HepG2 (cell line): ENCODE measurements around the gene SEMA7A. TPM values are rescaled to one million over a fixed set of nuclear protein-coding genes. Genes with fewer than 3 reads are reported as not detected.

Experiments used
- FOXJ3 ChIP-seq: sonication (generic); formaldehyde crosslinking; IDR thresholded peaks from 2 replicates; pipeline ENCODE4 v1.4.0; 2020; ENCODE audit warnings: missing genetic modification reagents, mild to moderate bottlenecking, borderline replicate concordance
- KDM4B ChIP-seq: sonication (generic); formaldehyde crosslinking; IDR thresholded peaks from 2 replicates; pipeline ENCODE4 v1.4.0; 2020; ENCODE audit warnings: missing genetic modification reagents
- LCORL ChIP-seq, 2 experiments: fragments of 450-650 bp in 1 of 2; sonication (generic) in 1 of 2; formaldehyde crosslinking in 1 of 2; IDR thresholded peaks; 2 replicates each; pipeline versions ENCODE4 v1.5.0 to v1.6.1; 2017 to 2020; ENCODE audit warnings: antibody characterized with exemption in 1 of 2, missing genetic modification reagents in 1 of 2
- MIXL1 ChIP-seq: IDR thresholded peaks from 2 replicates; pipeline ENCODE4 v1.6.1; 2016
- PAWR ChIP-seq: sonication (generic); formaldehyde crosslinking; IDR thresholded peaks from 2 replicates; pipeline ENCODE4 v1.4.0; 2020; ENCODE audit warnings: missing genetic modification reagents, mild to moderate bottlenecking, borderline replicate concordance
- POLR2AphosphoS2 ChIP-seq: IDR thresholded peaks from 2 replicates; pipeline ENCODE4 v1.6.1; 2011; ENCODE audit warnings: low read depth, low read length, improper control_type of control experiment
- POLR2G ChIP-seq: fragments of 200-400 bp; formaldehyde crosslinking; IDR thresholded peaks from 2 replicates; pipeline ENCODE4 v1.6.1; 2018; ENCODE audit warnings: mild to moderate bottlenecking, low read depth, low read length, moderate library complexity
- PPARG ChIP-seq: conservative IDR thresholded peaks from 2 replicates; pipeline ENCODE4 v1.6.1; 2016; ENCODE audit warnings: missing biosample characterization, missing genetic modification reagents
- RARA ChIP-seq: IDR thresholded peaks from 2 replicates; pipeline ENCODE4 v1.6.1; 2016; ENCODE audit warnings: missing genetic modification reagents, missing compliant biosample characterization
- TEAD3 ChIP-seq: optimal IDR thresholded peaks from 2 replicates; pipeline ENCODE3; 2016; ENCODE audit warnings: borderline replicate concordance
- ZFX ChIP-seq: sonication (generic); formaldehyde crosslinking; IDR thresholded peaks from 2 replicates; pipeline ENCODE4 v1.4.0; 2020; ENCODE audit warnings: mild to moderate bottlenecking, low read depth, missing genetic modification reagents, moderate library complexity
- ZNF512B ChIP-seq: sonication (generic); formaldehyde crosslinking; IDR thresholded peaks from 2 replicates; pipeline ENCODE4 v1.5.1; 2020; ENCODE audit warnings: missing genetic modification reagents, mild to moderate bottlenecking, borderline replicate concordance
- ZNF564 ChIP-seq: sonication (generic); formaldehyde crosslinking; IDR thresholded peaks from 2 replicates; pipeline ENCODE4 v1.8.1; 2023; ENCODE audit warnings: mild to moderate bottlenecking, missing genetic modification reagents
- ZNF605 ChIP-seq: sonication (generic); formaldehyde crosslinking; IDR thresholded peaks from 2 replicates; pipeline ENCODE4 v1.8.0; 2022; ENCODE audit warnings: mild to moderate bottlenecking, missing genetic modification reagents
- ZNF780A ChIP-seq: sonication (generic); formaldehyde crosslinking; IDR thresholded peaks from 2 replicates; pipeline ENCODE4 v1.8.0; 2022; ENCODE audit warnings: mild to moderate bottlenecking, missing genetic modification reagents, moderate library complexity
- ZNF841 ChIP-seq: sonication (generic); formaldehyde crosslinking; IDR thresholded peaks from 2 replicates; pipeline ENCODE4 v1.8.1; 2023; ENCODE audit warnings: missing genetic modification reagents, borderline replicate concordance
- ZSCAN9 ChIP-seq: IDR thresholded peaks from 2 replicates; pipeline ENCODE4 v1.6.1; 2016; ENCODE audit warnings: borderline replicate concordance
- polyA plus RNA-seq, 8 experiments: library from polyadenylated mRNA; depleted of rRNA in 3 of 8; stranded (reverse) in 7 of 8; unstranded in 1 of 8; fragments of >200 nt; fragmentation: Illumina TruSeq in 4 of 8; extraction: Trizol in 4 of 8; gene quantifications; 2 replicates each; pipeline versions ENCODE4 v1.2.1 to v1.2.3, GENCODE V29; 2011 to 2016; ENCODE audit warnings: low read depth in 4 of 8, missing spikeins in 1 of 8, mixed read lengths in 1 of 8; ENCODE audit not compliant: insufficient read depth in 1 of 8
- total RNA-seq, 5 experiments: library from RNA; depleted of rRNA; stranded (reverse); fragments of >200 nt; fragmentation: Illumina TruSeq; extraction: Trizol; gene quantifications; 2 replicates each; pipeline ENCODE4 v1.2.3, GENCODE V29; 2016; ENCODE audit warnings: low read depth in 1 of 5
- TF ChIP-seq, protein P1 (sequence below): sonication (generic); formaldehyde crosslinking; IDR thresholded peaks from 2 replicates; pipeline ENCODE4 v1.4.0; 2020; ENCODE audit warnings: missing genetic modification reagents
- TF ChIP-seq, protein P2 (sequence below): sonication (generic); formaldehyde crosslinking; IDR thresholded peaks from 2 replicates; pipeline ENCODE4 v1.5.1; 2020; ENCODE audit warnings: mild to moderate bottlenecking, moderate library complexity, missing genetic modification reagents
- TF ChIP-seq, protein P3 (sequence below): sonication (generic); formaldehyde crosslinking; IDR thresholded peaks from 2 replicates; pipeline ENCODE4 v1.5.1; 2020; ENCODE audit warnings: missing genetic modification reagents, mild to moderate bottlenecking, borderline replicate concordance

SEMA7A gene
- total and polyA plus RNA-seq, 2 of the 13 experiments (the other 11 are each of a cell fraction or from before 2014, with no cell fraction given) = 9.0 to 15.8 TPM

GRCh38 chr15:74365598-74366445, 67.9 kb downstream of the SEMA7A start (continued):
- TF ChIP-seq ZNF841 (no peak), POLR2AphosphoS2 (no peak), PAWR (no peak), ZNF564 (CRISPR knock-in tag) (no peak), ZNF780A (CRISPR knock-in tag) (no peak), LCORL (IDR thresholded peaks at IDR 0.05) (no peak), LCORL (CRISPR knock-in tag; IDR thresholded peaks at IDR 0.05) (peak; percentile 60; the same call in 1 of the 2 replicates), KDM4B (no peak), ZFX (peak; percentile 94), PPARG (CRISPR knock-in tag) (no peak), ZNF512B (CRISPR knock-in tag) (no peak), MIXL1 (CRISPR knock-in tag) (no peak), FOXJ3 (no peak), RARA (peak; percentile 60), ZSCAN9 (CRISPR knock-in tag) (no peak), ZNF605 (CRISPR knock-in tag) (0 out of 2 replicates have a peak, but pooled peaks have one; percentile 65), POLR2G (peak; percentile 68), TEAD3 (CRISPR knock-in tag) (peak; percentile 45)
- TF ChIP-seq, protein P1, sequence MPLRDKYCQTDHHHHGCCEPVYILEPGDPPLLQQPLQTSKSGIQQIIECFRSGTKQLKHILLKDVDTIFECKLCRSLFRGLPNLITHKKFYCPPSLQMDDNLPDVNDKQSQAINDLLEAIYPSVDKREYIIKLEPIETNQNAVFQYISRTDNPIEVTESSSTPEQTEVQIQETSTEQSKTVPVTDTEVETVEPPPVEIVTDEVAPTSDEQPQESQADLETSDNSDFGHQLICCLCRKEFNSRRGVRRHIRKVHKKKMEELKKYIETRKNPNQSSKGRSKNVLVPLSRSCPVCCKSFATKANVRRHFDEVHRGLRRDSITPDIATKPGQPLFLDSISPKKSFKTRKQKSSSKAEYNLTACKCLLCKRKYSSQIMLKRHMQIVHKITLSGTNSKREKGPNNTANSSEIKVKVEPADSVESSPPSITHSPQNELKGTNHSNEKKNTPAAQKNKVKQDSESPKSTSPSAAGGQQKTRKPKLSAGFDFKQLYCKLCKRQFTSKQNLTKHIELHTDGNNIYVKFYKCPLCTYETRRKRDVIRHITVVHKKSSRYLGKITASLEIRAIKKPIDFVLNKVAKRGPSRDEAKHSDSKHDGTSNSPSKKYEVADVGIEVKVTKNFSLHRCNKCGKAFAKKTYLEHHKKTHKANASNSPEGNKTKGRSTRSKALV = peak; percentile 96
- TF ChIP-seq, protein P2, sequence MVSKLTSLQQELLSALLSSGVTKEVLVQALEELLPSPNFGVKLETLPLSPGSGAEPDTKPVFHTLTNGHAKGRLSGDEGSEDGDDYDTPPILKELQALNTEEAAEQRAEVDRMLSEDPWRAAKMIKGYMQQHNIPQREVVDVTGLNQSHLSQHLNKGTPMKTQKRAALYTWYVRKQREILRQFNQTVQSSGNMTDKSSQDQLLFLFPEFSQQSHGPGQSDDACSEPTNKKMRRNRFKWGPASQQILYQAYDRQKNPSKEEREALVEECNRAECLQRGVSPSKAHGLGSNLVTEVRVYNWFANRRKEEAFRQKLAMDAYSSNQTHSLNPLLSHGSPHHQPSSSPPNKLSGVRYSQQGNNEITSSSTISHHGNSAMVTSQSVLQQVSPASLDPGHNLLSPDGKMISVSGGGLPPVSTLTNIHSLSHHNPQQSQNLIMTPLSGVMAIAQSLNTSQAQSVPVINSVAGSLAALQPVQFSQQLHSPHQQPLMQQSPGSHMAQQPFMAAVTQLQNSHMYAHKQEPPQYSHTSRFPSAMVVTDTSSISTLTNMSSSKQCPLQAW (CRISPR knock-in tag) = peak; percentile 57; the same call in 1 of the 2 replicates
- TF ChIP-seq, protein P3, sequence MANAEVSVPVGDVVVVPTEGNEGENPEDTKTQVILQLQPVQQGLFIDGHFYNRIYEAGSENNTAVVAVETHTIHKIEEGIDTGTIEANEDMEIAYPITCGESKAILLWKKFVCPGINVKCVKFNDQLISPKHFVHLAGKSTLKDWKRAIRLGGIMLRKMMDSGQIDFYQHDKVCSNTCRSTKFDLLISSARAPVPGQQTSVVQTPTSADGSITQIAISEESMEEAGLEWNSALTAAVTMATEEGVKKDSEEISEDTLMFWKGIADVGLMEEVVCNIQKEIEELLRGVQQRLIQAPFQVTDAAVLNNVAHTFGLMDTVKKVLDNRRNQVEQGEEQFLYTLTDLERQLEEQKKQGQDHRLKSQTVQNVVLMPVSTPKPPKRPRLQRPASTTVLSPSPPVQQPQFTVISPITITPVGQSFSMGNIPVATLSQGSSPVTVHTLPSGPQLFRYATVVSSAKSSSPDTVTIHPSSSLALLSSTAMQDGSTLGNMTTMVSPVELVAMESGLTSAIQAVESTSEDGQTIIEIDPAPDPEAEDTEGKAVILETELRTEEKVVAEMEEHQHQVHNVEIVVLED (CRISPR knock-in tag) = peak; percentile 56; the same call in 1 of the 2 replicates
